ENCODE measurements around the gene ASCC2.

- TF ChIP-seq, protein P1, sequence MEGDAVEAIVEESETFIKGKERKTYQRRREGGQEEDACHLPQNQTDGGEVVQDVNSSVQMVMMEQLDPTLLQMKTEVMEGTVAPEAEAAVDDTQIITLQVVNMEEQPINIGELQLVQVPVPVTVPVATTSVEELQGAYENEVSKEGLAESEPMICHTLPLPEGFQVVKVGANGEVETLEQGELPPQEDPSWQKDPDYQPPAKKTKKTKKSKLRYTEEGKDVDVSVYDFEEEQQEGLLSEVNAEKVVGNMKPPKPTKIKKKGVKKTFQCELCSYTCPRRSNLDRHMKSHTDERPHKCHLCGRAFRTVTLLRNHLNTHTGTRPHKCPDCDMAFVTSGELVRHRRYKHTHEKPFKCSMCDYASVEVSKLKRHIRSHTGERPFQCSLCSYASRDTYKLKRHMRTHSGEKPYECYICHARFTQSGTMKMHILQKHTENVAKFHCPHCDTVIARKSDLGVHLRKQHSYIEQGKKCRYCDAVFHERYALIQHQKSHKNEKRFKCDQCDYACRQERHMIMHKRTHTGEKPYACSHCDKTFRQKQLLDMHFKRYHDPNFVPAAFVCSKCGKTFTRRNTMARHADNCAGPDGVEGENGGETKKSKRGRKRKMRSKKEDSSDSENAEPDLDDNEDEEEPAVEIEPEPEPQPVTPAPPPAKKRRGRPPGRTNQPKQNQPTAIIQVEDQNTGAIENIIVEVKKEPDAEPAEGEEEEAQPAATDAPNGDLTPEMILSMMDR (IDR thresholded peaks at IDR 0.05): no peak
- TF ChIP-seq EP300 (IDR thresholded peaks at IDR 0.05) (no peak), POLR2A (IDR thresholded peaks at IDR 0.05) (no peak)
These were observed 10.0 kb upstream of the ASCC2 start for GRCh38 chr22:29848111-29848510.
